GM12878 (cell line): ENCODE data around the gene POTEF. TPM values are rescaled to one million over a fixed set of nuclear protein-coding genes. Genes with fewer than 3 reads are reported as not detected.
"Not testable (repeated sequence)": the region's sequence is repeated elsewhere in the genome, so short reads cannot be mapped to it uniquely, and the experiment has no call there.

Experiments
- ATAC-seq: fragments of 200-7000 bp; cut with Tn5 transposase; 3 replicates; pipeline ENCODE4 v1.9.1; 2020; ENCODE audit warnings: mild to moderate bottlenecking, moderate library complexity
- BruUV-seq: library from RNA; stranded (reverse); fragments of 400-500 nt; replicated peaks from 2 replicates; lab custom pipeline; 2021; lab: Mats Ljungman, UMichigan
- CTCF ChIA-PET: fragments of 300-600 bp; sonication (Branson Sonifier 250); formaldehyde crosslinking; extraction: SDS; loops from one replicate; lab custom pipeline; 2021; ENCODE audit warnings: inconsistent platforms; lab: Yijun Ruan, JAX
- POLR2A ChIA-PET: fragments of 350-600 bp; formaldehyde crosslinking; extraction: SDS; loops from one replicate; lab custom pipeline; 2021; ENCODE audit warnings: inconsistent platforms; lab: Charles Lee
- RAD21 ChIA-PET: fragments of 300-600 bp; sonication (Branson Sonifier 250); formaldehyde crosslinking; loops from one replicate; lab custom pipeline; 2023; ENCODE audit warnings: antibody characterized with exemption; ENCODE audit not compliant: unreplicated experiment; lab: Charles Lee
- SMC1A ChIA-PET: fragments of 300-600 bp; sonication (Branson Sonifier 250); formaldehyde crosslinking; loops from one replicate; lab custom pipeline; 2023; ENCODE audit not compliant: unreplicated experiment, uncharacterized antibody; lab: Charles Lee
- DNase-seq: peaks from one replicate; pipeline ENCODE4 v3.0.0-alpha.2; 2011; ENCODE audit warnings: low read depth, low spot score
- FAIRE-seq: peaks from 3 replicates; lab custom pipeline; 2011; peaks lifted over from hg19 to GRCh38; lab: Jason Lieb, UNC
- H2AFZ ChIP-seq: 2 replicates; pipeline ENCODE4 v1.6.0; 2011; ENCODE audit warnings: low read depth, low read length, control low read depth; ENCODE audit not compliant: control insufficient read depth
- H3K27ac ChIP-seq: 2 replicates; pipeline ENCODE4 v1.5.1; 2011; ENCODE audit warnings: control low read depth; ENCODE audit not compliant: control insufficient read depth, insufficient read depth
- H3K27me3 ChIP-seq, 2 experiments: replicated peaks in 1 of 2; 2 replicates each; pipeline versions ENCODE4 v1.6.0 to v1.6.1; 2011; ENCODE audit warnings: low read length in 1 of 2; ENCODE audit not compliant: control insufficient read depth in 2 of 2, insufficient read depth in 2 of 2
- H3K36me3 ChIP-seq, 2 experiments: 2 replicates each; pipeline ENCODE4 v1.5.1; 2011; ENCODE audit warnings: low read length in 1 of 2; ENCODE audit not compliant: control insufficient read depth in 2 of 2, insufficient read depth in 2 of 2
- H3K4me1 ChIP-seq: 2 replicates; pipeline ENCODE4 v1.6.1; 2011; ENCODE audit warnings: mild to moderate bottlenecking, low read length, moderate library complexity, mixed read lengths; ENCODE audit not compliant: control insufficient read depth, insufficient read depth
- H3K4me2 ChIP-seq: 2 replicates; pipeline ENCODE4 v1.6.0; 2011; ENCODE audit warnings: control low read depth; ENCODE audit not compliant: control insufficient read depth, insufficient read depth
- H3K4me3 ChIP-seq: fragments of 200-600 bp; sonication (generic); 2 replicates; pipeline ENCODE4 v1.5.1; 2016
- H3K79me2 ChIP-seq: 2 replicates; pipeline ENCODE4 v1.6.0; 2011; ENCODE audit warnings: low read length; ENCODE audit not compliant: control insufficient read depth, insufficient read depth
- H3K9ac ChIP-seq: 2 replicates; pipeline ENCODE4 v1.8.0; 2011; ENCODE audit warnings: low read length, control low read depth, mixed read lengths; ENCODE audit not compliant: control insufficient read depth, insufficient read depth
- H3K9me3 ChIP-seq: replicated peaks from 3 replicates; pipeline ENCODE4 v1.5.1; 2011; ENCODE audit warnings: mild to moderate bottlenecking, low read length; ENCODE audit not compliant: control insufficient read depth, insufficient read depth
- H4K20me1 ChIP-seq: 2 replicates; pipeline ENCODE4 v1.6.0; 2011; ENCODE audit not compliant: control insufficient read depth, insufficient read depth
- IRF4 ChIP-seq: IDR thresholded peaks from 2 replicates; pipeline ENCODE4 v1.6.1; 2011; ENCODE audit warnings: low read depth, low read length
- JUNB ChIP-seq: IDR thresholded peaks from 2 replicates; pipeline ENCODE4 v1.6.1; 2016; ENCODE audit warnings: antibody characterized with exemption, mild to moderate bottlenecking
- NFYB ChIP-seq: IDR thresholded peaks from 2 replicates; pipeline ENCODE4 v1.6.1; 2011; ENCODE audit warnings: low read depth, mild to moderate bottlenecking, low read length, improper control_type of control experiment, moderate library complexity; ENCODE audit not compliant: insufficient read depth
- NRF1 ChIP-seq: conservative IDR thresholded peaks from 2 replicates; pipeline ENCODE4 v1.6.1; 2011; ENCODE audit warnings: mild to moderate bottlenecking, low read depth, low read length, improper control_type of control experiment
- PKNOX1 ChIP-seq: fragments of 450-650 bp; IDR thresholded peaks from 2 replicates; pipeline ENCODE4 v1.6.1; 2016; ENCODE audit warnings: mild to moderate bottlenecking
- ZBTB40 ChIP-seq: fragments of 450-650 bp; IDR thresholded peaks from 2 replicates; pipeline ENCODE4 v1.6.1; 2016; ENCODE audit warnings: mild to moderate bottlenecking, moderate library complexity, borderline replicate concordance
- WGBS: methylation state at CpG from one replicate; pipeline ENCODE4 v1.1.6; 2016; ENCODE audit warnings: low lambda C conversion rate; ENCODE audit not compliant: insufficient replicate concordance, insufficient coverage; ENCODE audit errors: missing lambda C conversion rate; 5-methylcytosine and 5-hydroxymethylcytosine counted together
- in situ Hi-C: fragments of 300-500 bp; cut with MboI; formaldehyde crosslinking; loops from 9 replicates; pipeline ENCODE4 v1.14.3; 2018; ENCODE audit warnings: mixed read lengths
- intact Hi-C: fragments of 100-400 bp; cut with micrococcal nuclease; formaldehyde crosslinking; loops from one replicate; pipeline ENCODE4 v1.14.2; 2022; ENCODE audit not compliant: unreplicated experiment
- polyA plus RNA-seq, 11 experiments: library from polyadenylated mRNA; depleted of rRNA in 4 of 11; unstranded in 6 of 11; stranded (reverse) in 5 of 11; fragments of >200 nt; fragmentation: Nextera tagmentation in 4 of 11; fragmentation: Illumina TruSeq in 1 of 11; extraction: Ambion mirVana in 4 of 11; extraction: Trizol in 1 of 11; gene quantifications; 1 replicate in 1 of 11; 2 replicates in 10 of 11; pipeline versions ENCODE4 v1.2.1 to v1.2.3, GENCODE V29; 2011 to 2016; ENCODE audit warnings: inconsistent platforms in 2 of 11, missing spikeins in 2 of 11, low read depth in 1 of 11
- total RNA-seq, 4 experiments: library from RNA; depleted of rRNA in 3 of 4; stranded (reverse); fragments of >200 nt in 3 of 4; fragmentation: Illumina TruSeq in 1 of 4; extraction: Trizol in 1 of 4; gene quantifications; 2 replicates each; pipeline versions ENCODE4 v1.2.1 to v1.2.3, GENCODE V29; 2013 to 2021

Gene POTEF
- total and polyA plus RNA-seq, 10 of the 15 experiments (the other 5 are each of a cell fraction or from before 2014, with no cell fraction given), result 0.03 TPM; not detected in 9

GRCh38 chr2:130160131-130160530 lies 31.1 kb upstream of the POTEF start (continued):
- no peak for TF ChIP-seq PKNOX1
- TF ChIP-seq NFYB, result no peak
- no peak for TF ChIP-seq NRF1
- no peak for TF ChIP-seq IRF4
- TF ChIP-seq JUNB, result no peak
- no peak for TF ChIP-seq ZBTB40

GRCh38 chr2:130159376-130159775 lies 30.4 kb upstream of the POTEF start:
- H2AFZ ChIP-seq, H3K79me2 ChIP-seq, H3K27ac ChIP-seq, POLR2A ChIA-PET, FAIRE-seq, ATAC-seq, H3K9me3 ChIP-seq, H3K9ac ChIP-seq, H4K20me1 ChIP-seq, H3K4me3 ChIP-seq, H3K4me2 ChIP-seq, DNase-seq, H3K27me3 ChIP-seq, SMC1A ChIA-PET, BruUV-seq, intact Hi-C loops: not testable (repeated sequence)
- RAD21 ChIA-PET, result interaction anchor here (1.2 kb wide), 1 partner anchor 1513 kb away, joined by 4 read pairs; no protein-coding TSS in a partner anchor
- in situ Hi-C loops, result loop anchor here (5.0 to 10.0 kb wide), 2 partner anchors 178 to 1515 kb away; no protein-coding TSS in a partner anchor
- H3K4me1 ChIP-seq, result peaks cover 18% of the 10 kb centered on the region
- H3K36me3 ChIP-seq, result peaks cover 4 to 17% of the 10 kb centered on the region in 2 experiments; a peak in 2 of 4 replicates
- CTCF ChIA-PET, result interaction anchor here (0.6 to 1.5 kb wide), 2 partner anchors 172 to 978 kb away, joined by 3 to 5 read pairs; no protein-coding TSS in a partner anchor
- WGBS, result 80% methylated on average over 4 of the region's 4 CpGs
